Epithelial cell of proximal tubule (primary cell): Measurements from ENCODE around the gene CBLL2. TPM values are rescaled to one million over a fixed set of nuclear protein-coding genes. Genes with fewer than 3 reads are reported as not detected.

ENCODE experiments used
- DNase-seq: peaks from one replicate; pipeline ENCODE4 v3.0.0-alpha.2; 2011; ENCODE audit warnings: low read depth
- H3K4me3 ChIP-seq: 2 replicates; pipeline ENCODE4 v1.5.1; 2011; ENCODE audit warnings: low read depth, mild to moderate bottlenecking, low read length
- CTCF ChIP-seq: conservative IDR thresholded peaks from 2 replicates; pipeline ENCODE4 v1.5.1; 2012; ENCODE audit warnings: low read depth, mild to moderate bottlenecking, low read length
- total RNA-seq: library from RNA; depleted of rRNA; stranded (reverse); fragments of >200 nt; gene quantifications from 2 replicates; pipeline ENCODE4 v1.2.3, GENCODE V29; 2015

The CBLL2 gene
- total RNA-seq = not detected in 2 replicates

- TF ChIP-seq CTCF = no peak
- H3K4me3 ChIP-seq = no peak within 1 kb of the TSS
- DNase-seq = no peak
Observed at GRCh38 chrX:22272613-22273012, at the start of gene CBLL2. TSS of gene CBLL2 (plus strand) at chrX:22272913. CDS start at chrX:22272992, 79 bp downstream.

GRCh38 chrX:22234380-22234779 is 38.3 kb upstream of the CBLL2 start:
- no peak for TF ChIP-seq CTCF

GRCh38 chrX:22237479-22237878 is 35.2 kb upstream of the CBLL2 start:
- no peak overlapping the region for H3K4me3 ChIP-seq
- no peak for DNase-seq
- no peak for TF ChIP-seq CTCF

More at GRCh38 chrX:22234380-22234779, 38.3 kb upstream of the CBLL2 start:
- no peak overlapping the region for H3K4me3 ChIP-seq
- no peak for DNase-seq

- TF ChIP-seq CTCF = no peak
- peak; percentile 25 for DNase-seq
Observed at GRCh38 chrX:22246620-22247019, 26.1 kb upstream of the CBLL2 start.

GRCh38 chrX:22247169-22247568 is 25.5 kb upstream of the CBLL2 start:
- DNase-seq = no peak
- no peak for TF ChIP-seq CTCF

More at GRCh38 chrX:22246620-22247019, 26.1 kb upstream of the CBLL2 start:
- H3K4me3 ChIP-seq = no peak overlapping the region

GRCh38 chrX:22248401-22248800 is 24.3 kb upstream of the CBLL2 start:
- no peak overlapping the region for H3K4me3 ChIP-seq
- no peak for TF ChIP-seq CTCF
- no peak for DNase-seq

More at GRCh38 chrX:22247169-22247568, 25.5 kb upstream of the CBLL2 start:
- H3K4me3 ChIP-seq = no peak overlapping the region

- TF ChIP-seq CTCF = no peak
- DNase-seq = no peak
- no peak overlapping the region for H3K4me3 ChIP-seq
Observed at GRCh38 chrX:22249371-22249770, 23.3 kb upstream of the CBLL2 start.
